ENCODE data around the gene SEMA4B. TPM values are rescaled to one million over a fixed set of nuclear protein-coding genes. Genes with fewer than 3 reads are reported as not detected.
A peak's percentile ranks its signal among the peaks of the same experiment; 100 is the strongest.

Gene SEMA4B
- total and polyA plus RNA-seq, 7 experiments from 2014 or later = 5.6 to 31.0 (median 19.4) TPM

DNA sequence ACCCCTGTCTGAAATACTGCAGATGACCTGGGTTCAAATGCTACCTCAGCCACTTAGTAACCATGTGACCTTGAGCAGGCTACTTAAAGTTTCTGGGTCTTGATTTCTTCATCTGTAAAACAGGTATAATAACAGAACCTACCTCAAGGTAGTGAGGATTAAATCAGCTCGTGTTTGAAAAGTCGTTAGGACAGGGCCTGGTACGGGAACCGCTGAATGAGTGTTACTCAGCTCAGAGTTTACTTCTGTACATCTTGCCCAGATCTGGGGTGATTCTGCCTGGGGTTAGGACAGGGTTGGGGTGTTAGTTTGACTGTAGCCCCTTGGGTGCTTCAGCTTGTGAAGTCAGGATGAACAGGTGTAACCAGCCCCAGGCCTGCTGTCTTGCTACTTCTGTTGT lies 1.8 kb downstream of the SEMA4B start:
- H3K36me3 ChIP-seq (ENCODE audit: control insufficient read depth in 2 of 3, insufficient read depth in 3 of 3, low read length in 3 of 3) = no peaks in the 10 kb centered on the region
- peaks cover 21 to 36% (median 26%) of the 10 kb centered on the region in 7 donors for H3K4me1 Mint-ChIP-seq
- H3K4me3 Mint-ChIP-seq = peak overlapping the region; percentile 82 to 96 (median 92)
- H3K27ac Mint-ChIP-seq = peak overlapping the region in 4 of 9 donors; percentile 70 to 88 (median 79)
- H3K9me3 ChIP-seq (ENCODE audit: control insufficient read depth in 2 of 3, low read length in 3 of 3) = no peaks in the 10 kb centered on the region
- no peak for ATAC-seq
- H3K4me1 ChIP-seq (ENCODE audit: control insufficient read depth in 2 of 2, insufficient read depth in 2 of 2, low read length in 2 of 2) = peaks cover 11 to 23% of the 10 kb centered on the region in 2 donors
- POLR2A ChIA-PET = interaction anchor here (0.9 to 6.6 kb wide), 7 partner anchors 9 to 35 kb away, joined by 3 to 95 read pairs (median 4); partner anchors contain the start of genes CIB1 and GDPGP1
- intact Hi-C loops (cut with micrococcal nuclease) = loop anchor here in 1 of 2 donors (5.0 kb wide), 1 partner anchor 101 kb away; the partner anchor contains the start of gene IDH2
- peaks cover 0 to 3% (median 0%) of the 10 kb centered on the region in 5 donors for H3K36me3 Mint-ChIP-seq
- CTCF ChIA-PET = interaction anchor here (0.7 to 1.0 kb wide), 2 partner anchors 16 to 28 kb away, joined by 3 read pairs; no protein-coding TSS in a partner anchor
- DNase-seq = no peak
- no peak overlapping the region for H3K27ac ChIP-seq (ENCODE audit: low read depth, low read length)
- H3K27me3 Mint-ChIP-seq = peaks cover 0 to 3% (median 0%) of the 10 kb centered on the region in 5 donors
- no peak overlapping the region for H3K4me3 ChIP-seq (ENCODE audit: low read length)
- H3K27me3 ChIP-seq (ENCODE audit: control insufficient read depth in 2 of 2, insufficient read depth in 2 of 2, low read length in 2 of 2) = no peaks in the 10 kb centered on the region
- H3K9me3 Mint-ChIP-seq = peaks cover 0 to 2% (median 0%) of the 10 kb centered on the region in 11 donors

DNA sequence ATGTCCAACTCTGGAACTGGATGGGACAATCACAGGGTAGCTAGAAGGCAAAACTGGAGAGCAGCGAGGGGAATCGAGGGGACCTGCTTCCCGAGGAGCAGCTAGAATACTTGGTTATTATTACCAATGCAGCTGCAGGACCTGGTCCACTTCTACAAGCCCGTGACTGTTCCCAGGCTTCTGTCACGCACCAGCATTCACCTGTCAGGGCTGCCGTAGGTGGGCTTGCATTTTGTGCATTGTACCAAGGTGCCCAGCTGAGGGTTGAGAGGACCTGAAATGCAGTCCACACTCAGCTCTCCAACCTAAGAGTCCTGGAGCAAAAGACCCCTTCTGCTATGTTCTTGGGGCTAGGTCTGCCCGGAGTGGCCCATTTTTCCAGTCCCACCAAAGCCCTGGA lies 2.3 kb downstream of the SEMA4B start:
- ChIA-PET CTCF (interaction anchor here (0.7 kb wide), 1 partner anchor 16 kb away, joined by 3 read pairs; no protein-coding TSS in a partner anchor), POLR2A (interaction anchor here (1.0 to 6.6 kb wide), 4 partner anchors 12 to 27 kb away, joined by 3 to 95 read pairs (median 10); partner anchors contain the start of genes CIB1 and GDPGP1)
- no peak overlapping the region for H3K27ac Mint-ChIP-seq
- Histone ChIP-seq H3K4me1 (ENCODE audit: control insufficient read depth in 2 of 2, insufficient read depth in 2 of 2, low read length in 2 of 2) (peaks cover 11 to 23% of the 10 kb centered on the region in 2 donors), H3K4me3 (ENCODE audit: low read length) (no peak overlapping the region), H3K27ac (ENCODE audit: low read depth, low read length) (no peak overlapping the region), H3K36me3 (ENCODE audit: control insufficient read depth in 2 of 3, insufficient read depth in 3 of 3, low read length in 3 of 3) (no peaks in the 10 kb centered on the region), H3K9me3 (ENCODE audit: control insufficient read depth in 2 of 3, low read length in 3 of 3) (no peaks in the 10 kb centered on the region), H3K27me3 (ENCODE audit: control insufficient read depth in 2 of 2, insufficient read depth in 2 of 2, low read length in 2 of 2) (no peaks in the 10 kb centered on the region)
- ATAC-seq = no peak
- H3K9me3 Mint-ChIP-seq = peaks cover 0 to under 1% (median 0%) of the 10 kb centered on the region in 11 donors
- H3K36me3 Mint-ChIP-seq = peaks cover 0 to 3% (median 0%) of the 10 kb centered on the region in 5 donors
- no peak for DNase-seq
- H3K4me3 Mint-ChIP-seq = peak overlapping the region in 3 of 10 donors; percentile 25 to 92 (median 69)
- peaks cover 21 to 32% (median 26%) of the 10 kb centered on the region in 7 donors for H3K4me1 Mint-ChIP-seq
- H3K27me3 Mint-ChIP-seq = peaks cover 0 to 3% (median 0%) of the 10 kb centered on the region in 5 donors
- intact Hi-C loops (cut with micrococcal nuclease) = loop anchor here in 1 of 2 donors (5.0 kb wide), 1 partner anchor 101 kb away; the partner anchor contains the start of gene IDH2

DNA sequence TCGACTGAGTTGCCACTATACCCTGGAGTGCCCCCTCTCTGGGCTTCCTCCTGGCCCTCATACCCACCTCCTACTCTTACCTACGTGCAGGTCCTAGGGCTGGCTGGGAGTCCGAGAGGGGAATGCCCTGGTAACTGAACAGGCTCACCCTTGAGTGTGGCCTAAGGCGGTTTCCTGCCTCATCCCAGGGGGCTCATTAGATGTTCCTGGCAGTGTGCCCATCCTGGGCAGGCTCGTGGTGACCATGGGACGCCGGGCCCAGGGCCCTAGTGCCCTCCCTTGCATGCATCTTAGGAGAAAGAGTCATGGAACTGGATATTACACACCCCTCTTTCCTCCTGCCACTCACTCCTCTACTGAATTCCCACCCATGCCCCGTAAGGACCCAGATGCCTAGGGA lies 2.8 kb downstream of the SEMA4B start:
- no peak for ATAC-seq
- Mint-ChIP-seq H3K27ac (no peak overlapping the region), H3K4me3 (peak overlapping the region in 1 of 10 donors; percentile 69), H3K9me3 (no peaks in the 10 kb centered on the region), H3K36me3 (peaks cover 0 to 3% (median 0%) of the 10 kb centered on the region in 5 donors), H3K4me1 (peaks cover 20 to 33% (median 26%) of the 10 kb centered on the region in 7 donors), H3K27me3 (peaks cover 0 to 3% (median 0%) of the 10 kb centered on the region in 5 donors)
- Histone ChIP-seq H3K4me3 (ENCODE audit: low read length) (no peak overlapping the region), H3K27ac (ENCODE audit: low read depth, low read length) (no peak overlapping the region), H3K4me1 (ENCODE audit: control insufficient read depth in 2 of 2, insufficient read depth in 2 of 2, low read length in 2 of 2) (peaks cover 11 to 23% of the 10 kb centered on the region in 2 donors), H3K9me3 (ENCODE audit: control insufficient read depth in 2 of 3, low read length in 3 of 3) (no peaks in the 10 kb centered on the region), H3K36me3 (ENCODE audit: control insufficient read depth in 2 of 3, insufficient read depth in 3 of 3, low read length in 3 of 3) (no peaks in the 10 kb centered on the region), H3K27me3 (ENCODE audit: control insufficient read depth in 2 of 2, insufficient read depth in 2 of 2, low read length in 2 of 2) (no peaks in the 10 kb centered on the region)
- ChIA-PET CTCF (interaction anchor here (0.7 kb wide), 1 partner anchor 15 kb away, joined by 3 read pairs; no protein-coding TSS in a partner anchor), POLR2A (interaction anchor here (0.7 to 6.6 kb wide), 4 partner anchors 11 to 27 kb away, joined by 3 to 95 read pairs (median 4); partner anchors contain the start of genes CIB1 and GDPGP1)
- DNase-seq = no peak
- intact Hi-C loops (cut with micrococcal nuclease) = loop anchor here in 1 of 2 donors (5.0 kb wide), 1 partner anchor 102 kb away; the partner anchor contains the start of gene IDH2

DNA sequence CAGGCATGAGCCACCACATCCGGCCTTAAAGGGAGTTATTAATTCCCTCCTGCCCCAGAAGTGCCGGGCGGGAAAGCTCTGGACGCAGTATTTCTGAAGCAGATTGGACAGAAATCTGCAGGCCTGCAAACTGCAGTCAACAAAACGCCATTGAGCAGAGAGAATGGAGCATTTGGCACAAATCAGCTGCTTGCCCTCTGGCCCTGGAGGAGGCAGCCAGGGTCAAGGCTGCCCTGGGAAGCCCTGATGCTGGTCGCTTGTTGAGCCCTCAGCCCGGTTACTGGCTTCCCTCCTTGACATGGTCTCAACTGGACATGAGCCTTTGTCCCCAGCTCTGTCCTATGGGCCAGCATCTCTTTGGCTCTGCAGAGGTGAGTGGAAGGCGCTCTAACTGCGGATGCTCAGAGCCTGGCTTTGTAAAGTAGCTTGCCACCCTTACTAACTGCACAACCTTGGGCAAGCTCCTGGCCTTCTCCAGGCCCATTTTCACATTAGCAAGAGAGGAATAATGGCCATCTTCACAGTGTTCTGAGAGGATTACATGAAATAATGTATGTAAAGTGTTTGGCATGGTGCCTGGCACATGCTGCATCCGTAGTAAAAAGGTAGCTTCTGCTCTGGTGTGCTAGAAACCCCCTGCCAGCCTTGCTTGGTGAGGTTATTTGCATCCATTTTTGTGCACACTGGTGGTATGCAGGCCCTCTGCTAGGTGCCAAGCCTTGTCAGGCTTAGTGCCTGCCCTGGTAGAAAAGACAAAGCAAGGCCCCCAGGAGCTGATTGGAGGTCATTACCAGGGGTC lies 4.1 kb downstream of the SEMA4B start:
- peaks cover 0 to 9% (median 7%) of the 10 kb centered on the region in 5 donors for H3K36me3 Mint-ChIP-seq
- H3K4me1 Mint-ChIP-seq = peaks cover 21 to 38% (median 30%) of the 10 kb centered on the region in 7 donors
- no peaks in the 10 kb centered on the region for H3K9me3 ChIP-seq (ENCODE audit: control insufficient read depth in 2 of 3, low read length in 3 of 3)
- no peak overlapping the region for H3K4me3 Mint-ChIP-seq
- H3K27ac Mint-ChIP-seq = no peak overlapping the region
- peaks cover 11 to 23% of the 10 kb centered on the region in 2 donors for H3K4me1 ChIP-seq (ENCODE audit: control insufficient read depth in 2 of 2, insufficient read depth in 2 of 2, low read length in 2 of 2)
- intact Hi-C loops (cut with micrococcal nuclease) = loop anchor here in 1 of 2 donors (1.0 kb wide), 1 partner anchor 14 kb away; no protein-coding TSS in a partner anchor
- H3K36me3 ChIP-seq (ENCODE audit: control insufficient read depth in 2 of 3, insufficient read depth in 3 of 3, low read length in 3 of 3) = no peaks in the 10 kb centered on the region
- H3K27me3 Mint-ChIP-seq = peaks cover 0 to 3% (median 0%) of the 10 kb centered on the region in 5 donors
- H3K4me3 ChIP-seq (ENCODE audit: low read length) = no peak overlapping the region
- ChIA-PET POLR2A (interaction anchor here (0.5 to 6.6 kb wide), 4 partner anchors 11 to 481 kb away, joined by 3 to 95 read pairs (median 4); partner anchors contain the start of genes CIB1 and GDPGP1), CTCF (interaction anchor here (1.0 kb wide), 1 partner anchor 14 kb away, joined by 3 read pairs; no protein-coding TSS in a partner anchor)
- ATAC-seq (no peak), DNase-seq (no peak)
- no peaks in the 10 kb centered on the region for H3K27me3 ChIP-seq (ENCODE audit: control insufficient read depth in 2 of 2, insufficient read depth in 2 of 2, low read length in 2 of 2)
- no peaks in the 10 kb centered on the region for H3K9me3 Mint-ChIP-seq
- H3K27ac ChIP-seq (ENCODE audit: low read depth, low read length) = no peak overlapping the region

DNA sequence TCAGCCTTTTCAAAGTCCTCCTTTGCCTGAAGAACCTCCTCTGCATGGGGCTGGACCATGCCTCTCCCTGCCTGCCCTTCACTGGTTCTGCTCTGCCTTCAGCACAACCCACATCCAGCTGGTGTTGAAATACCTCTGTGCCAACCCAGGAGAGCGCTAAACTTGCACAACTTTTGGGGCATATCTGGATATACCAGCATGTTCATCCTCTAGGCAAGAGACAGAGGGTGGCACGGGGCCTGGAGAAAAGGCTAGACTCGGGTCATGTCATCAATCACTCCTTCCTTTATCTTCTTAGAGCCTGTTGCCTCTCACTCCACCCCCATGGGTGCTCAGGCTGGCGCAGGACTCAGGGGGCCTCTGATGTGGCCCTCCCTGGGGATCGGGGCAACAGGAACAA lies 4.8 kb downstream of the SEMA4B start:
- peaks cover 11 to 17% of the 10 kb centered on the region in 2 donors for H3K4me1 ChIP-seq (ENCODE audit: control insufficient read depth in 2 of 2, insufficient read depth in 2 of 2, low read length in 2 of 2)
- Mint-ChIP-seq H3K4me3 (no peak overlapping the region), H3K36me3 (peaks cover 0 to 14% (median 8%) of the 10 kb centered on the region in 5 donors), H3K27ac (peak overlapping the region in 1 of 9 donors; percentile 88), H3K9me3 (no peaks in the 10 kb centered on the region), H3K4me1 (peaks cover 21 to 42% (median 30%) of the 10 kb centered on the region in 7 donors), H3K27me3 (peaks cover 0 to 3% (median 0%) of the 10 kb centered on the region in 5 donors)
- intact Hi-C loops (cut with micrococcal nuclease) = loop anchor here in 1 of 2 donors (1.0 kb wide), 1 partner anchor 13 kb away; no protein-coding TSS in a partner anchor
- ChIA-PET CTCF (interaction anchor here (1.0 kb wide), 1 partner anchor 13 kb away, joined by 3 read pairs; no protein-coding TSS in a partner anchor), POLR2A (interaction anchor here (0.6 to 6.6 kb wide), 3 partner anchors 12 to 179 kb away, joined by 3 to 95 read pairs (median 6); partner anchors contain the start of genes CIB1 and GDPGP1)
- no peaks in the 10 kb centered on the region for H3K36me3 ChIP-seq (ENCODE audit: control insufficient read depth in 2 of 3, insufficient read depth in 3 of 3, low read length in 3 of 3)
- H3K27me3 ChIP-seq (ENCODE audit: control insufficient read depth in 2 of 2, insufficient read depth in 2 of 2, low read length in 2 of 2) = no peaks in the 10 kb centered on the region
- no peak for DNase-seq
- H3K9me3 ChIP-seq (ENCODE audit: control insufficient read depth in 2 of 3, low read length in 3 of 3) = no peaks in the 10 kb centered on the region
- peak; percentile 35 for ATAC-seq
- H3K4me3 ChIP-seq (ENCODE audit: low read length) = no peak overlapping the region
- H3K27ac ChIP-seq (ENCODE audit: low read depth, low read length) = no peak overlapping the region

DNA sequence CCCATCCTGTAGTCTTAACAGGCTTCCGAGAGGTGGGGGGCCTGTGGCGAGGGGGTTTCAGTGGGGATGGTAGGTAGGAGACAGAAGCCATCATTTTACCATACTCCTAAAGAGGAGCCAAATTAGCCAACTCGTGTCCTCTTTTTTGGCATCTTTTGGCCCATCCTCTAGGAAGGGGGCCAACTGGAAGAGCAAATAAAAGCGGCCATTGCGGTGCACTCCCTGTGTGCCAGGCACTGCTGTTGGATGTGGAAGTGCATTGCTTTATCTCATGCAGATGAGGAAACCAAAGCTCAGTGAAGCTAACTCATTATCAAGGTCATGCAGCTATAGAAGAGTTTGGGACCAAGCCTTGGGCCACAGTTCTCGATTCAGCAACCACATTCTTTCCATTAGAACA lies 6.1 kb downstream of the SEMA4B start:
- peaks cover 9 to 11% of the 10 kb centered on the region in 2 donors for H3K4me1 ChIP-seq (ENCODE audit: control insufficient read depth in 2 of 2, insufficient read depth in 2 of 2, low read length in 2 of 2)
- ATAC-seq = no peak
- no peak for DNase-seq
- no peaks in the 10 kb centered on the region for H3K9me3 ChIP-seq (ENCODE audit: control insufficient read depth in 2 of 3, low read length in 3 of 3)
- Mint-ChIP-seq H3K27me3 (peaks cover 0 to 3% (median 0%) of the 10 kb centered on the region in 5 donors), H3K9me3 (no peaks in the 10 kb centered on the region), H3K36me3 (peaks cover 0 to 14% (median 8%) of the 10 kb centered on the region in 5 donors), H3K4me1 (peaks cover 21 to 45% (median 33%) of the 10 kb centered on the region in 7 donors), H3K27ac (no peak overlapping the region), H3K4me3 (no peak overlapping the region)
- intact Hi-C loops (cut with micrococcal nuclease) = no loop called here
- H3K4me3 ChIP-seq (ENCODE audit: low read length) = no peak overlapping the region
- ChIA-PET CTCF (no interaction called here), POLR2A (no interaction called here)
- H3K27ac ChIP-seq (ENCODE audit: low read depth, low read length) = no peak overlapping the region
- no peaks in the 10 kb centered on the region for H3K36me3 ChIP-seq (ENCODE audit: control insufficient read depth in 2 of 3, insufficient read depth in 3 of 3, low read length in 3 of 3)
- no peaks in the 10 kb centered on the region for H3K27me3 ChIP-seq (ENCODE audit: control insufficient read depth in 2 of 2, insufficient read depth in 2 of 2, low read length in 2 of 2)
